Trophoblast cell (in vitro differentiated cells and primary cell): ENCODE data around the gene C1orf216.
"Not testable (repeated sequence)": the region's sequence is repeated elsewhere in the genome, so short reads cannot be mapped to it uniquely, and the experiment has no call there.

Source experiments
- DNase-seq, 2 donors: peaks; one replicate each; pipeline ENCODE4 v3.0.0-alpha.2; 2016
- H2AFZ ChIP-seq: 2 replicates; pipeline ENCODE4 v1.6.1; 2013; ENCODE audit warnings: low read length, moderate library complexity, mild to moderate bottlenecking; ENCODE audit not compliant: insufficient read depth, poor library complexity
- H2AK5ac ChIP-seq: 2 replicates; pipeline ENCODE4 v1.6.1; 2013; ENCODE audit warnings: mild to moderate bottlenecking, low read length
- H2BK120ac ChIP-seq: 2 replicates; pipeline ENCODE4 v1.6.1; 2013; ENCODE audit warnings: low read length, mild to moderate bottlenecking, moderate library complexity; ENCODE audit not compliant: insufficient read depth, poor library complexity
- H2BK12ac ChIP-seq: 2 replicates; pipeline ENCODE4 v1.6.1; 2013; ENCODE audit warnings: mild to moderate bottlenecking, low read length, moderate library complexity
- H2BK5ac ChIP-seq: 2 replicates; pipeline ENCODE4 v1.6.1; 2013; ENCODE audit warnings: low read length, low read depth, moderate library complexity, mild to moderate bottlenecking; ENCODE audit not compliant: poor library complexity
- H3K14ac ChIP-seq: 2 replicates; pipeline ENCODE4 v1.6.1; 2013; ENCODE audit warnings: mild to moderate bottlenecking, low read length
- H3K18ac ChIP-seq: 2 replicates; pipeline ENCODE4 v1.6.1; 2013; ENCODE audit warnings: mild to moderate bottlenecking, low read length
- H3K23ac ChIP-seq: 2 replicates; pipeline ENCODE4 v1.6.1; 2013; ENCODE audit warnings: low read length
- H3K27ac ChIP-seq: 2 replicates; pipeline ENCODE4 v1.5.1; 2013; ENCODE audit warnings: low read depth, mild to moderate bottlenecking, inconsistent platforms, low read length, moderate library complexity
- H3K27me3 ChIP-seq: 2 replicates; pipeline ENCODE4 v1.6.1; 2013; ENCODE audit warnings: inconsistent platforms, mild to moderate bottlenecking, low read length, moderate library complexity; ENCODE audit not compliant: insufficient read depth
- H3K36me3 ChIP-seq, 2 experiments: 1 replicate in 1 of 2; 2 replicates in 1 of 2; pipeline ENCODE4 v1.6.1; 2013; ENCODE audit warnings: low read length in 2 of 2, mild to moderate bottlenecking in 2 of 2, moderate library complexity in 1 of 2; ENCODE audit not compliant: insufficient read depth in 2 of 2, control insufficient read depth in 1 of 2
- H3K4ac ChIP-seq: 2 replicates; pipeline ENCODE4 v1.6.1; 2013; ENCODE audit warnings: low read depth, mild to moderate bottlenecking, low read length, moderate library complexity
- H3K4me1 ChIP-seq, 2 experiments: 1 replicate in 1 of 2; 2 replicates in 1 of 2; pipeline ENCODE4 v1.6.1; 2013; ENCODE audit warnings: low read length in 2 of 2, mild to moderate bottlenecking in 2 of 2, moderate library complexity in 1 of 2; ENCODE audit not compliant: insufficient read depth in 2 of 2, control insufficient read depth in 1 of 2
- H3K4me2 ChIP-seq: 2 replicates; pipeline ENCODE4 v1.6.1; 2013; ENCODE audit warnings: inconsistent platforms, mild to moderate bottlenecking, low read length, moderate library complexity
- H3K4me3 ChIP-seq: 2 replicates; pipeline ENCODE4 v1.5.1; 2013; ENCODE audit warnings: mild to moderate bottlenecking, low read depth, low read length, inconsistent platforms
- H3K79me1 ChIP-seq: one replicate; pipeline ENCODE4 v1.6.1; 2013; ENCODE audit warnings: low read length
- H3K79me2 ChIP-seq: 2 replicates; pipeline ENCODE4 v1.6.1; 2013; ENCODE audit warnings: low read length, mild to moderate bottlenecking; ENCODE audit not compliant: control insufficient read depth, insufficient read depth, poor library complexity
- H3K9ac ChIP-seq: 2 replicates; pipeline ENCODE4 v1.6.1; 2013; ENCODE audit warnings: mild to moderate bottlenecking, low read length
- H3K9me3 ChIP-seq: 2 replicates; pipeline ENCODE4 v1.6.1; 2013; ENCODE audit warnings: low read depth, mild to moderate bottlenecking, control low read depth, inconsistent platforms, low read length; ENCODE audit not compliant: insufficient read depth
- H4K12ac ChIP-seq: 2 replicates; pipeline ENCODE4 v1.6.1; 2013; ENCODE audit warnings: low read depth, mild to moderate bottlenecking, low read length, moderate library complexity
- H4K8ac ChIP-seq: 2 replicates; pipeline ENCODE4 v1.6.1; 2013; ENCODE audit warnings: low read depth, mild to moderate bottlenecking, low read length, moderate library complexity
- H4K91ac ChIP-seq: one replicate; pipeline ENCODE4 v1.6.1; 2013; ENCODE audit warnings: low read depth, mild to moderate bottlenecking, low read length, moderate library complexity
- WGBS: extraction: QIAGEN DNeasy Blood & Tissue Kit; methylation state at CpG from one replicate; pipeline ENCODE4 v1.1.7; 2013; ENCODE audit warnings: missing lambda C conversion rate; ENCODE audit not compliant: insufficient read length, insufficient coverage; ENCODE audit errors: extremely low coverage; 5-methylcytosine and 5-hydroxymethylcytosine counted together

The C1orf216 gene

GRCh38 chr1:35702508-35702907 is 16.2 kb downstream of the C1orf216 start:
- Histone ChIP-seq H2AK5ac (no peak overlapping the region), H3K14ac (no peak overlapping the region), H4K91ac (no peak overlapping the region), H3K4me1 (peaks cover 0 to 5% of the 10 kb centered on the region in 2 experiments), H4K12ac (no peak overlapping the region), H3K4me3 (no peak overlapping the region), H3K36me3 (no peaks in the 10 kb centered on the region), H3K9me3 (peaks cover 2% of the 10 kb centered on the region), H2AFZ (no peak overlapping the region), H2BK120ac (no peak overlapping the region), H3K27me3 (no peaks in the 10 kb centered on the region), H3K27ac (no peak overlapping the region), H3K4ac (no peak overlapping the region), H3K79me2 (no peaks in the 10 kb centered on the region), H3K9ac (no peak overlapping the region), H3K23ac (no peak overlapping the region), H3K4me2 (no peak overlapping the region), H3K79me1 (peaks cover 2% of the 10 kb centered on the region), H4K8ac (no peak overlapping the region), H3K18ac (no peak overlapping the region), H2BK12ac (no peak overlapping the region), H2BK5ac (no peak overlapping the region)
- WGBS = no CpG with 5 or more reads among the region's 7 CpGs
- no peak for DNase-seq

- H3K79me1 ChIP-seq, H3K23ac ChIP-seq, H4K12ac ChIP-seq, H3K79me2 ChIP-seq, DNase-seq, H2AFZ ChIP-seq, H2BK5ac ChIP-seq, H3K18ac ChIP-seq, H3K4me3 ChIP-seq, H4K91ac ChIP-seq, H2BK120ac ChIP-seq, H2AK5ac ChIP-seq, H3K14ac ChIP-seq, H4K8ac ChIP-seq, H3K4me1 ChIP-seq, H3K27ac ChIP-seq, H3K9ac ChIP-seq, H3K4ac ChIP-seq, H3K9me3 ChIP-seq, H3K4me2 ChIP-seq, H2BK12ac ChIP-seq, H3K36me3 ChIP-seq, H3K27me3 ChIP-seq: not testable (repeated sequence)
- no CpG with 5 or more reads among the region's 1 CpG for WGBS
These were observed 19.5 kb downstream of the C1orf216 start for GRCh38 chr1:35699152-35699551.

- Histone ChIP-seq H3K9ac (no peak overlapping the region), H4K8ac (no peak overlapping the region), H3K36me3 (no peaks in the 10 kb centered on the region), H3K79me1 (no peaks in the 10 kb centered on the region), H2BK120ac (no peak overlapping the region), H3K4me1 (no peaks in the 10 kb centered on the region), H2AFZ (no peak overlapping the region), H3K4me2 (no peak overlapping the region), H2BK5ac (no peak overlapping the region), H3K79me2 (no peaks in the 10 kb centered on the region), H2BK12ac (no peak overlapping the region), H3K18ac (no peak overlapping the region), H2AK5ac (no peak overlapping the region), H3K27ac (no peak overlapping the region), H4K12ac (no peak overlapping the region), H3K9me3 (no peaks in the 10 kb centered on the region), H3K4me3 (no peak overlapping the region), H3K4ac (no peak overlapping the region), H3K23ac (no peak overlapping the region), H3K14ac (no peak overlapping the region), H4K91ac (no peak overlapping the region), H3K27me3 (no peaks in the 10 kb centered on the region)
- DNase-seq = no peak
- WGBS = no CpG with 5 or more reads among the region's 2 CpGs
These were observed 26.4 kb downstream of the C1orf216 start for GRCh38 chr1:35692317-35692716.

- H4K8ac ChIP-seq = no peak overlapping the region
- no peak for DNase-seq
- H3K4me3 ChIP-seq = no peak overlapping the region
- H3K79me2 ChIP-seq = no peaks in the 10 kb centered on the region
- no peaks in the 10 kb centered on the region for H3K79me1 ChIP-seq
- no peaks in the 10 kb centered on the region for H3K36me3 ChIP-seq
- H4K12ac ChIP-seq = no peak overlapping the region
- H3K14ac ChIP-seq = no peak overlapping the region
- H3K9ac ChIP-seq = no peak overlapping the region
- no peak overlapping the region for H2BK5ac ChIP-seq
- no peak overlapping the region for H2BK12ac ChIP-seq
- no peak overlapping the region for H3K23ac ChIP-seq
- no peak overlapping the region for H3K27ac ChIP-seq
- no peak overlapping the region for H4K91ac ChIP-seq
- H3K4me1 ChIP-seq = no peaks in the 10 kb centered on the region
- H3K18ac ChIP-seq = no peak overlapping the region
- no peaks in the 10 kb centered on the region for H3K27me3 ChIP-seq
- H2BK120ac ChIP-seq = no peak overlapping the region
- no peak overlapping the region for H2AK5ac ChIP-seq
- no peaks in the 10 kb centered on the region for H3K9me3 ChIP-seq
- WGBS = no CpG with 5 or more reads among the region's 8 CpGs
- H2AFZ ChIP-seq = no peak overlapping the region
- H3K4me2 ChIP-seq = no peak overlapping the region
- H3K4ac ChIP-seq = no peak overlapping the region
These were observed 27.0 kb downstream of the C1orf216 start for GRCh38 chr1:35691571-35692220.
